HepG2 (cell line): ENCODE measurements around the gene PRR30. TPM values are rescaled to one million over a fixed set of nuclear protein-coding genes. Genes with fewer than 3 reads are reported as not detected.

Source experiments
- DNMT3B ChIP-seq: conservative IDR thresholded peaks from 2 replicates; pipeline ENCODE4 v1.6.1; 2016; ENCODE audit warnings: missing biosample characterization, control low read depth
- KDM5B ChIP-seq: sonication (generic); formaldehyde crosslinking; IDR thresholded peaks from 2 replicates; pipeline ENCODE4 v1.4.0; 2020; ENCODE audit warnings: missing genetic modification reagents, mild to moderate bottlenecking, borderline replicate concordance
- KMT2B ChIP-seq: IDR thresholded peaks from 2 replicates; pipeline ENCODE4 v1.6.1; 2016; ENCODE audit warnings: missing genetic modification reagents, missing compliant biosample characterization
- NFKB2 ChIP-seq: sonication (generic); formaldehyde crosslinking; IDR thresholded peaks from 2 replicates; pipeline ENCODE4 v1.4.0; 2020; ENCODE audit warnings: missing genetic modification reagents, borderline replicate concordance
- NR2F6 ChIP-seq, 2 experiments: IDR thresholded peaks; 2 replicates each; pipeline ENCODE4 v1.6.1; 2016; ENCODE audit warnings: antibody characterized with exemption in 1 of 2, mild to moderate bottlenecking in 1 of 2
- PHF20 ChIP-seq: sonication (generic); formaldehyde crosslinking; IDR thresholded peaks from 2 replicates; pipeline ENCODE4 v1.5.0; 2020; ENCODE audit warnings: mild to moderate bottlenecking, missing genetic modification reagents
- PHF8 ChIP-seq: sonication (generic); formaldehyde crosslinking; IDR thresholded peaks from 2 replicates; pipeline ENCODE4 v1.5.0; 2020; ENCODE audit warnings: missing genetic modification reagents
- SPEN ChIP-seq: sonication (generic); formaldehyde crosslinking; IDR thresholded peaks from 2 replicates; pipeline ENCODE4 v1.5.1; 2020; ENCODE audit warnings: low read depth, mild to moderate bottlenecking, missing genetic modification reagents
- SRSF1 ChIP-seq: fragments of 200-400 bp; formaldehyde crosslinking; optimal IDR thresholded peaks from 2 replicates; pipeline ENCODE3; 2017; ENCODE audit warnings: mild to moderate bottlenecking, low read depth, low read length, moderate library complexity
- ZNF441 ChIP-seq: sonication (generic); formaldehyde crosslinking; IDR thresholded peaks from 2 replicates; pipeline ENCODE4 v1.7.0; 2021; ENCODE audit warnings: missing genetic modification reagents, borderline replicate concordance
- ZNF460 ChIP-seq: sonication (generic); formaldehyde crosslinking; IDR thresholded peaks from 2 replicates; pipeline ENCODE4 v1.5.1; 2020; ENCODE audit warnings: missing genetic modification reagents, mild to moderate bottlenecking, borderline replicate concordance
- ZNF562 ChIP-seq: sonication (generic); formaldehyde crosslinking; IDR thresholded peaks from 2 replicates; pipeline ENCODE4 v1.8.0; 2022; ENCODE audit warnings: missing genetic modification reagents, borderline replicate concordance
- ZNF619 ChIP-seq: sonication (generic); formaldehyde crosslinking; IDR thresholded peaks from 2 replicates; pipeline ENCODE4 v1.4.0; 2020; ENCODE audit warnings: mild to moderate bottlenecking, missing genetic modification reagents
- ZNF660 ChIP-seq: sonication (generic); formaldehyde crosslinking; IDR thresholded peaks from 2 replicates; pipeline ENCODE4 v1.5.1; 2020; ENCODE audit warnings: mild to moderate bottlenecking, low read depth, missing genetic modification reagents, borderline replicate concordance
- ZNF879 ChIP-seq: sonication (generic); formaldehyde crosslinking; IDR thresholded peaks from 2 replicates; pipeline ENCODE4 v1.8.1; 2023; ENCODE audit warnings: missing genetic modification reagents
- ZNF883 ChIP-seq: sonication (generic); formaldehyde crosslinking; IDR thresholded peaks from 2 replicates; pipeline ENCODE4 v1.5.1; 2020; ENCODE audit warnings: mild to moderate bottlenecking, missing genetic modification reagents; ENCODE audit errors: not compliant biosample characterization
- polyA plus RNA-seq, 8 experiments: library from polyadenylated mRNA; depleted of rRNA in 3 of 8; stranded (reverse) in 7 of 8; unstranded in 1 of 8; fragments of >200 nt; fragmentation: Illumina TruSeq in 4 of 8; extraction: Trizol in 4 of 8; gene quantifications; 2 replicates each; pipeline versions ENCODE4 v1.2.1 to v1.2.3, GENCODE V29; 2011 to 2016; ENCODE audit warnings: low read depth in 4 of 8, missing spikeins in 1 of 8, mixed read lengths in 1 of 8; ENCODE audit not compliant: insufficient read depth in 1 of 8
- total RNA-seq, 5 experiments: library from RNA; depleted of rRNA; stranded (reverse); fragments of >200 nt; fragmentation: Illumina TruSeq; extraction: Trizol; gene quantifications; 2 replicates each; pipeline ENCODE4 v1.2.3, GENCODE V29; 2016; ENCODE audit warnings: low read depth in 1 of 5
- TF ChIP-seq, protein P1 (sequence below): sonication (generic); formaldehyde crosslinking; IDR thresholded peaks from 2 replicates; pipeline ENCODE4 v1.4.0; 2020; ENCODE audit warnings: mild to moderate bottlenecking, missing genetic modification reagents, borderline replicate concordance
- TF ChIP-seq, protein P2 (sequence below): sonication (generic); formaldehyde crosslinking; conservative IDR thresholded peaks from 2 replicates; pipeline ENCODE4 v1.8.0; 2022; ENCODE audit warnings: low read depth, missing genetic modification reagents
- TF ChIP-seq, protein P3 (sequence below): sonication (generic); formaldehyde crosslinking; IDR thresholded peaks from 2 replicates; pipeline ENCODE4 v1.5.0; 2020; ENCODE audit warnings: mild to moderate bottlenecking, missing genetic modification reagents
- TF ChIP-seq, protein P4 (sequence below): sonication (generic); formaldehyde crosslinking; IDR thresholded peaks from 2 replicates; pipeline ENCODE4 v1.4.0; 2020; ENCODE audit warnings: mild to moderate bottlenecking, missing genetic modification reagents
- TF ChIP-seq, protein P5 (sequence below): sonication (generic); formaldehyde crosslinking; IDR thresholded peaks from 2 replicates; pipeline ENCODE4 v1.4.0; 2020; ENCODE audit warnings: missing genetic modification reagents

PRR30 gene
- total and polyA plus RNA-seq, 2 of the 13 experiments (the other 11 are each of a cell fraction or from before 2014, with no cell fraction given) = not detected

DNA sequence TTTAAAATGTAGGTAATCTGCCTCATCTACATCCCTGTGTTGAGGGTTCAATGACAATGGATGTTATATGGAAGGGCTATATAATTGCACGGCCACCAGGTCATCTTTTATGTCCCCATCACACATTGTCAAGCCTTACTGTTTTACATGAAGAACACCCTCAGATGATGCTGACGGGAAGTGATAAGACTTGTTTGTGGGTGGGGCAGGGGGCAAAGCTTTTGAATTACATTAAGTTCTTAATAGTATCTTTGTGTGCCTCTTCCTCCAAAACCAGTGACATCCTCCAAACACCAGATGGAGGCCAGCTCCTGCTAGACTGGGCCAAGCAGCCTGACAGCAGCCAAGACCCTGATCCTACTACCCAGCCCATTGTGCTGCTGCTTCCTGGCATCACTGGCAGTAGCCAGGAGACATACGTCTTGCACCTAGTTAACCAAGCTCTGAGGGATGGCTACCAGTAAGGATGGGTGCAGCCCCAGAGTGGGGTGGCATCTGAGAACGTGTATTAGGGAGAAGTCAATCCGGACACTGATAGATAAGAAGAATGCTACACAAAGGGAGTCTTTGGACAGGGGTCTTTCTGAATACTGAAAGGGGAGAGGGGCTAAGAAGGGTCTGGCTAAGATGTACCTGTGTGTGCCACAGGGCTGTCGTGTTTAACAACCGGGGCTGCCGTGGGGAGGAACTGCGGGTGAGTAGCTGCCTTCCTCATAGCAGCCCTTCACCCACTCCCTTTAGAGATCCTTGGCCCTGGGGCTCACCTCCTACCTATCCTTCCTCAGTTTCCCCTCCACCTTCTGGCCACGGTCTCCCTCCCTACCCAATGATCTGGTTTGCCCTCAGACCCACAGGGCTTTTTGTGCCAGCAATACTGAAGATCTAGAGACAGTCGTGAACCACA, 10.3 kb downstream of the PRR30 start (continued):
- TF ChIP-seq, protein P1, sequence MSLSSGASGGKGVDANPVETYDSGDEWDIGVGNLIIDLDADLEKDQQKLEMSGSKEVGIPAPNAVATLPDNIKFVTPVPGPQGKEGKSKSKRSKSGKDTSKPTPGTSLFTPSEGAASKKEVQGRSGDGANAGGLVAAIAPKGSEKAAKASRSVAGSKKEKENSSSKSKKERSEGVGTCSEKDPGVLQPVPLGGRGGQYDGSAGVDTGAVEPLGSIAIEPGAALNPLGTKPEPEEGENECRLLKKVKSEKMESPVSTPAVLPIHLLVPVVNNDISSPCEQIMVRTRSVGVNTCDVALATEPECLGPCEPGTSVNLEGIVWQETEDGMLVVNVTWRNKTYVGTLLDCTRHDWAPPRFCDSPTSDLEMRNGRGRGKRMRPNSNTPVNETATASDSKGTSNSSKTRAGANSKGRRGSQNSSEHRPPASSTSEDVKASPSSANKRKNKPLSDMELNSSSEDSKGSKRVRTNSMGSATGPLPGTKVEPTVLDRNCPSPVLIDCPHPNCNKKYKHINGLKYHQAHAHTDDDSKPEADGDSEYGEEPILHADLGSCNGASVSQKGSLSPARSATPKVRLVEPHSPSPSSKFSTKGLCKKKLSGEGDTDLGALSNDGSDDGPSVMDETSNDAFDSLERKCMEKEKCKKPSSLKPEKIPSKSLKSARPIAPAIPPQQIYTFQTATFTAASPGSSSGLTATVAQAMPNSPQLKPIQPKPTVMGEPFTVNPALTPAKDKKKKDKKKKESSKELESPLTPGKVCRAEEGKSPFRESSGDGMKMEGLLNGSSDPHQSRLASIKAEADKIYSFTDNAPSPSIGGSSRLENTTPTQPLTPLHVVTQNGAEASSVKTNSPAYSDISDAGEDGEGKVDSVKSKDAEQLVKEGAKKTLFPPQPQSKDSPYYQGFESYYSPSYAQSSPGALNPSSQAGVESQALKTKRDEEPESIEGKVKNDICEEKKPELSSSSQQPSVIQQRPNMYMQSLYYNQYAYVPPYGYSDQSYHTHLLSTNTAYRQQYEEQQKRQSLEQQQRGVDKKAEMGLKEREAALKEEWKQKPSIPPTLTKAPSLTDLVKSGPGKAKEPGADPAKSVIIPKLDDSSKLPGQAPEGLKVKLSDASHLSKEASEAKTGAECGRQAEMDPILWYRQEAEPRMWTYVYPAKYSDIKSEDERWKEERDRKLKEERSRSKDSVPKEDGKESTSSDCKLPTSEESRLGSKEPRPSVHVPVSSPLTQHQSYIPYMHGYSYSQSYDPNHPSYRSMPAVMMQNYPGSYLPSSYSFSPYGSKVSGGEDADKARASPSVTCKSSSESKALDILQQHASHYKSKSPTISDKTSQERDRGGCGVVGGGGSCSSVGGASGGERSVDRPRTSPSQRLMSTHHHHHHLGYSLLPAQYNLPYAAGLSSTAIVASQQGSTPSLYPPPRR (CRISPR knock-in tag) = no peak
- TF ChIP-seq, protein P2, sequence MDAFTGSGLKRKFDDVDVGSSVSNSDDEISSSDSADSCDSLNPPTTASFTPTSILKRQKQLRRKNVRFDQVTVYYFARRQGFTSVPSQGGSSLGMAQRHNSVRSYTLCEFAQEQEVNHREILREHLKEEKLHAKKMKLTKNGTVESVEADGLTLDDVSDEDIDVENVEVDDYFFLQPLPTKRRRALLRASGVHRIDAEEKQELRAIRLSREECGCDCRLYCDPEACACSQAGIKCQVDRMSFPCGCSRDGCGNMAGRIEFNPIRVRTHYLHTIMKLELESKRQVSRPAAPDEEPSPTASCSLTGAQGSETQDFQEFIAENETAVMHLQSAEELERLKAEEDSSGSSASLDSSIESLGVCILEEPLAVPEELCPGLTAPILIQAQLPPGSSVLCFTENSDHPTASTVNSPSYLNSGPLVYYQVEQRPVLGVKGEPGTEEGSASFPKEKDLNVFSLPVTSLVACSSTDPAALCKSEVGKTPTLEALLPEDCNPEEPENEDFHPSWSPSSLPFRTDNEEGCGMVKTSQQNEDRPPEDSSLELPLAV (CRISPR knock-in tag) = no peak
- TF ChIP-seq, protein P3, sequence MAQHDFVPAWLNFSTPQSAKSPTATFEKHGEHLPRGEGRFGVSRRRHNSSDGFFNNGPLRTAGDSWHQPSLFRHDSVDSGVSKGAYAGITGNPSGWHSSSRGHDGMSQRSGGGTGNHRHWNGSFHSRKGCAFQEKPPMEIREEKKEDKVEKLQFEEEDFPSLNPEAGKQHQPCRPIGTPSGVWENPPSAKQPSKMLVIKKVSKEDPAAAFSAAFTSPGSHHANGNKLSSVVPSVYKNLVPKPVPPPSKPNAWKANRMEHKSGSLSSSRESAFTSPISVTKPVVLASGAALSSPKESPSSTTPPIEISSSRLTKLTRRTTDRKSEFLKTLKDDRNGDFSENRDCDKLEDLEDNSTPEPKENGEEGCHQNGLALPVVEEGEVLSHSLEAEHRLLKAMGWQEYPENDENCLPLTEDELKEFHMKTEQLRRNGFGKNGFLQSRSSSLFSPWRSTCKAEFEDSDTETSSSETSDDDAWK (CRISPR knock-in tag) = no peak
- no peak for TF ChIP-seq NFKB2 (CRISPR knock-in tag)
- no peak for TF ChIP-seq ZNF619 (CRISPR knock-in tag)
- no peak for TF ChIP-seq SPEN
- TF ChIP-seq, protein P4, sequence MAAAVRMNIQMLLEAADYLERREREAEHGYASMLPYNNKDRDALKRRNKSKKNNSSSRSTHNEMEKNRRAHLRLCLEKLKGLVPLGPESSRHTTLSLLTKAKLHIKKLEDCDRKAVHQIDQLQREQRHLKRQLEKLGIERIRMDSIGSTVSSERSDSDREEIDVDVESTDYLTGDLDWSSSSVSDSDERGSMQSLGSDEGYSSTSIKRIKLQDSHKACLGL = no peak
- TF ChIP-seq, protein P5, sequence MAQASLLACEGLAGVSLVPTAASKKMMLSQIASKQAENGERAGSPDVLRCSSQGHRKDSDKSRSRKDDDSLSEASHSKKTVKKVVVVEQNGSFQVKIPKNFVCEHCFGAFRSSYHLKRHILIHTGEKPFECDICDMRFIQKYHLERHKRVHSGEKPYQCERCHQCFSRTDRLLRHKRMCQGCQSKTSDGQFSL (CRISPR knock-in tag) = no peak
- no peak for TF ChIP-seq ZNF660 (CRISPR knock-in tag)
- no peak for TF ChIP-seq KMT2B (CRISPR knock-in tag)
- TF ChIP-seq NR2F6 (IDR thresholded peaks at IDR 0.05) = no peak
- no peak for TF ChIP-seq NR2F6 (CRISPR knock-in tag; IDR thresholded peaks at IDR 0.05)
- no peak for TF ChIP-seq ZNF562 (CRISPR knock-in tag)
- 0 out of 2 replicates have a peak, but pooled peaks have one; percentile 21 for TF ChIP-seq PHF8 (CRISPR knock-in tag)
- TF ChIP-seq DNMT3B (CRISPR knock-in tag) = no peak
- no peak for TF ChIP-seq KDM5B (CRISPR knock-in tag)
- no peak for TF ChIP-seq PHF20
- TF ChIP-seq ZNF883 (CRISPR knock-in tag) = no peak
- TF ChIP-seq ZNF441 (CRISPR knock-in tag) = no peak
- no peak for TF ChIP-seq ZNF879 (CRISPR knock-in tag)
- TF ChIP-seq ZNF460 (CRISPR knock-in tag) = no peak
- no peak for TF ChIP-seq SRSF1
